ENCODE measurements around the gene COL17A1.

COL17A1 gene

GRCh38 chr10:104104418-104104817 is 18.7 kb upstream of the COL17A1 start:
- no peak for DNase-seq (ENCODE audit: low read depth, low spot score)
- Histone ChIP-seq H3K4me3 (ENCODE audit: insufficient read length, low read depth) (no peak overlapping the region), H3K36me3 (ENCODE audit: insufficient read depth, insufficient read length, low read length) (no peaks in the 10 kb centered on the region), H3K27me3 (ENCODE audit: insufficient read depth, insufficient read length) (peaks cover 2% of the 10 kb centered on the region), H3K9me3 (ENCODE audit: insufficient read depth, low read length) (peaks cover 7% of the 10 kb centered on the region; the same call in 1 of the 2 replicates), H3K9ac (ENCODE audit: insufficient read length, low read depth) (no peak overlapping the region), H3K4me1 (ENCODE audit: insufficient read depth, insufficient read length) (no peaks in the 10 kb centered on the region)
- TF ChIP-seq YY1 (IDR thresholded peaks at IDR 0.05; ENCODE audit: insufficient read depth, insufficient read length) (no peak), ZNF274 (IDR thresholded peaks at IDR 0.05; ENCODE audit: low read depth, low read length) (no peak), SUZ12 (IDR thresholded peaks at IDR 0.05; ENCODE audit: extremely low read depth, insufficient read depth, insufficient read length) (no peak)

- H3K27me3 ChIP-seq (ENCODE audit: insufficient read depth, insufficient read length), result peaks cover 2% of the 10 kb centered on the region
- TF ChIP-seq SUZ12 (IDR thresholded peaks at IDR 0.05; ENCODE audit: extremely low read depth, insufficient read depth, insufficient read length) (no peak), ZNF274 (IDR thresholded peaks at IDR 0.05; ENCODE audit: low read depth, low read length) (no peak), YY1 (IDR thresholded peaks at IDR 0.05; ENCODE audit: insufficient read depth, insufficient read length) (no peak)
- peaks cover 5% of the 10 kb centered on the region; the same call in 1 of the 2 replicates for H3K9me3 ChIP-seq (ENCODE audit: insufficient read depth, low read length)
- no peak overlapping the region for H3K4me3 ChIP-seq (ENCODE audit: insufficient read length, low read depth)
- no peaks in the 10 kb centered on the region for H3K4me1 ChIP-seq (ENCODE audit: insufficient read depth, insufficient read length)
- H3K36me3 ChIP-seq (ENCODE audit: insufficient read depth, insufficient read length, low read length), result no peaks in the 10 kb centered on the region
- no peak for DNase-seq (ENCODE audit: low read depth, low spot score)
- no peak overlapping the region for H3K9ac ChIP-seq (ENCODE audit: insufficient read length, low read depth)
Measured at GRCh38 chr10:104103956-104104355, 18.3 kb upstream of the COL17A1 start.

- DNase-seq (ENCODE audit: low read depth, low spot score), result no peak
- H3K36me3 ChIP-seq (ENCODE audit: insufficient read depth, insufficient read length, low read length), result no peaks in the 10 kb centered on the region
- no peak overlapping the region for H3K4me3 ChIP-seq (ENCODE audit: insufficient read length, low read depth)
Measured at GRCh38 chr10:104101902-104102301, 16.2 kb upstream of the COL17A1 start.

GRCh38 chr10:104100795-104101194 is 15.1 kb upstream of the COL17A1 start:
- Histone ChIP-seq H3K9me3 (ENCODE audit: insufficient read depth, low read length) (peaks cover 12% of the 10 kb centered on the region), H3K4me1 (ENCODE audit: insufficient read depth, insufficient read length) (no peaks in the 10 kb centered on the region), H3K4me3 (ENCODE audit: insufficient read length, low read depth) (no peak overlapping the region), H3K9ac (ENCODE audit: insufficient read length, low read depth) (no peak overlapping the region), H3K27me3 (ENCODE audit: insufficient read depth, insufficient read length) (peaks cover 2% of the 10 kb centered on the region), H3K36me3 (ENCODE audit: insufficient read depth, insufficient read length, low read length) (no peaks in the 10 kb centered on the region)
- TF ChIP-seq SUZ12 (IDR thresholded peaks at IDR 0.05; ENCODE audit: extremely low read depth, insufficient read depth, insufficient read length) (no peak), ZNF274 (IDR thresholded peaks at IDR 0.05; ENCODE audit: low read depth, low read length) (no peak), YY1 (IDR thresholded peaks at IDR 0.05; ENCODE audit: insufficient read depth, insufficient read length) (no peak)
- DNase-seq (ENCODE audit: low read depth, low spot score), result no peak

More at GRCh38 chr10:104101902-104102301, 16.2 kb upstream of the COL17A1 start:
- Histone ChIP-seq H3K4me1 (ENCODE audit: insufficient read depth, insufficient read length) (no peaks in the 10 kb centered on the region), H3K9me3 (ENCODE audit: insufficient read depth, low read length) (peaks cover 4% of the 10 kb centered on the region), H3K9ac (ENCODE audit: insufficient read length, low read depth) (no peak overlapping the region), H3K27me3 (ENCODE audit: insufficient read depth, insufficient read length) (peaks cover 2% of the 10 kb centered on the region)
- no peak for TF ChIP-seq YY1 (IDR thresholded peaks at IDR 0.05; ENCODE audit: insufficient read depth, insufficient read length)
- no peak for TF ChIP-seq ZNF274 (IDR thresholded peaks at IDR 0.05; ENCODE audit: low read depth, low read length)
- no peak for TF ChIP-seq SUZ12 (IDR thresholded peaks at IDR 0.05; ENCODE audit: extremely low read depth, insufficient read depth, insufficient read length)

- Histone ChIP-seq H3K36me3 (ENCODE audit: insufficient read depth, insufficient read length, low read length) (no peaks in the 10 kb centered on the region), H3K4me1 (ENCODE audit: insufficient read depth, insufficient read length) (no peaks in the 10 kb centered on the region), H3K9me3 (ENCODE audit: insufficient read depth, low read length) (peaks cover 12% of the 10 kb centered on the region), H3K9ac (ENCODE audit: insufficient read length, low read depth) (no peak overlapping the region), H3K27me3 (ENCODE audit: insufficient read depth, insufficient read length) (peaks cover 2% of the 10 kb centered on the region), H3K4me3 (ENCODE audit: insufficient read length, low read depth) (no peak overlapping the region)
- DNase-seq (ENCODE audit: low read depth, low spot score), result no peak
- TF ChIP-seq SUZ12 (IDR thresholded peaks at IDR 0.05; ENCODE audit: extremely low read depth, insufficient read depth, insufficient read length) (no peak), YY1 (IDR thresholded peaks at IDR 0.05; ENCODE audit: insufficient read depth, insufficient read length) (no peak), ZNF274 (IDR thresholded peaks at IDR 0.05; ENCODE audit: low read depth, low read length) (no peak)
Measured at GRCh38 chr10:104099941-104100340, 14.3 kb upstream of the COL17A1 start.

GRCh38 chr10:104099269-104099668 is 13.6 kb upstream of the COL17A1 start:
- H3K9ac ChIP-seq (ENCODE audit: insufficient read length, low read depth), result no peak overlapping the region
- DNase-seq (ENCODE audit: low read depth, low spot score), result no peak
- no peaks in the 10 kb centered on the region for H3K4me1 ChIP-seq (ENCODE audit: insufficient read depth, insufficient read length)
- TF ChIP-seq SUZ12 (IDR thresholded peaks at IDR 0.05; ENCODE audit: extremely low read depth, insufficient read depth, insufficient read length) (no peak), YY1 (IDR thresholded peaks at IDR 0.05; ENCODE audit: insufficient read depth, insufficient read length) (no peak), ZNF274 (IDR thresholded peaks at IDR 0.05; ENCODE audit: low read depth, low read length) (no peak)
- no peaks in the 10 kb centered on the region for H3K36me3 ChIP-seq (ENCODE audit: insufficient read depth, insufficient read length, low read length)
- peaks cover 12% of the 10 kb centered on the region for H3K9me3 ChIP-seq (ENCODE audit: insufficient read depth, low read length)
- H3K4me3 ChIP-seq (ENCODE audit: insufficient read length, low read depth), result no peak overlapping the region
- no peaks in the 10 kb centered on the region for H3K27me3 ChIP-seq (ENCODE audit: insufficient read depth, insufficient read length)

- DNase-seq (ENCODE audit: low read depth, low spot score), result no peak
- H3K9me3 ChIP-seq (ENCODE audit: insufficient read depth, low read length), result peaks cover 12% of the 10 kb centered on the region
- H3K4me1 ChIP-seq (ENCODE audit: insufficient read depth, insufficient read length), result no peaks in the 10 kb centered on the region
- no peaks in the 10 kb centered on the region for H3K27me3 ChIP-seq (ENCODE audit: insufficient read depth, insufficient read length)
- no peak for TF ChIP-seq SUZ12 (IDR thresholded peaks at IDR 0.05; ENCODE audit: extremely low read depth, insufficient read depth, insufficient read length)
- no peak for TF ChIP-seq YY1 (IDR thresholded peaks at IDR 0.05; ENCODE audit: insufficient read depth, insufficient read length)
- no peak for TF ChIP-seq ZNF274 (IDR thresholded peaks at IDR 0.05; ENCODE audit: low read depth, low read length)
- no peak overlapping the region for H3K4me3 ChIP-seq (ENCODE audit: insufficient read length, low read depth)
- no peak overlapping the region for H3K9ac ChIP-seq (ENCODE audit: insufficient read length, low read depth)
- H3K36me3 ChIP-seq (ENCODE audit: insufficient read depth, insufficient read length, low read length), result no peaks in the 10 kb centered on the region
Measured at GRCh38 chr10:104098358-104098925, 12.8 kb upstream of the COL17A1 start.

Data from NT2/D1 (cell line).